Neural progenitor cell (in vitro differentiated cells): ENCODE results near the gene ITGB3. TPM values are rescaled to one million over a fixed set of nuclear protein-coding genes. Genes with fewer than 3 reads are reported as not detected.

Experiments used
- DNase-seq: peaks from one replicate; pipeline ENCODE4 v3.0.0-alpha.2; 2016; ENCODE audit warnings: low spot score
- H2AFZ ChIP-seq: fragments of 200-600 bp; sonication (generic); replicated peaks from 2 replicates; pipeline ENCODE4 v1.6.1; 2016; ENCODE audit warnings: antibody characterized with exemption
- H3F3A ChIP-seq: fragments of 200-600 bp; sonication (generic); 2 replicates; pipeline ENCODE4 v1.6.1; 2016; ENCODE audit warnings: antibody characterized with exemption, low read depth
- H3K27ac ChIP-seq: fragments of 200-600 bp; sonication (generic); 2 replicates; pipeline ENCODE4 v1.5.1; 2016; ENCODE audit warnings: mild to moderate bottlenecking
- H3K27me3 ChIP-seq: fragments of 200-600 bp; sonication (generic); 2 replicates; pipeline ENCODE4 v1.6.1; 2016; ENCODE audit warnings: mild to moderate bottlenecking, moderate library complexity
- H3K36me3 ChIP-seq: fragments of 200-600 bp; sonication (generic); 2 replicates; pipeline ENCODE4 v1.5.1; 2016
- H3K4me1 ChIP-seq: fragments of 200-600 bp; sonication (generic); 2 replicates; pipeline ENCODE4 v1.6.1; 2016; ENCODE audit warnings: mixed run types
- H3K4me2 ChIP-seq: fragments of 200-600 bp; sonication (generic); 2 replicates; pipeline ENCODE4 v1.6.1; 2016
- H3K4me3 ChIP-seq: fragments of 200-600 bp; sonication (generic); 2 replicates; pipeline ENCODE4 v1.5.1; 2016
- H3K79me2 ChIP-seq: fragments of 200-600 bp; sonication (generic); 2 replicates; pipeline ENCODE4 v1.6.1; 2016; ENCODE audit warnings: low read depth
- H3K9ac ChIP-seq: fragments of 200-600 bp; sonication (generic); 2 replicates; pipeline ENCODE4 v1.6.1; 2016
- H3K9me3 ChIP-seq: fragments of 200-600 bp; sonication (generic); 2 replicates; pipeline ENCODE4 v1.5.1; 2016; ENCODE audit warnings: low read depth
- H4K20me1 ChIP-seq: fragments of 200-600 bp; sonication (generic); 2 replicates; pipeline ENCODE4 v1.6.1; 2016; ENCODE audit warnings: low read depth
- H3K27ac Mint-ChIP-seq: 3 replicates; pipeline ENCODE4 v1.8.0; 2021; ENCODE audit warnings: mixed read lengths
- H3K27me3 Mint-ChIP-seq: 2 replicates; pipeline ENCODE4 v1.8.0; 2022; ENCODE audit warnings: low read depth, mild to moderate bottlenecking, inconsistent platforms, moderate library complexity, mixed read lengths; ENCODE audit not compliant: insufficient read depth
- H3K36me3 Mint-ChIP-seq: 3 replicates; pipeline ENCODE4 v1.8.0; 2021; ENCODE audit warnings: mixed read lengths
- H3K4me1 Mint-ChIP-seq: 3 replicates; pipeline ENCODE4 v1.8.0; 2021; ENCODE audit warnings: mixed read lengths
- H3K4me3 Mint-ChIP-seq: 3 replicates; pipeline ENCODE4 v1.8.0; 2021; ENCODE audit warnings: mild to moderate bottlenecking, moderate library complexity, mixed read lengths
- H3K9me3 Mint-ChIP-seq: 3 replicates; pipeline ENCODE4 v1.8.0; 2020; ENCODE audit warnings: mixed read lengths
- EZH2 ChIP-seq: fragments of 200-600 bp; sonication (generic); IDR thresholded peaks from 2 replicates; pipeline ENCODE4 v1.6.1; 2017; ENCODE audit warnings: antibody characterized with exemption, mild to moderate bottlenecking, moderate library complexity
- EZH2phosphoT487 ChIP-seq: fragments of 200-600 bp; sonication (generic); IDR thresholded peaks from 2 replicates; pipeline ENCODE4 v1.6.1; 2017; ENCODE audit warnings: antibody characterized with exemption
- total RNA-seq: library from RNA; depleted of rRNA; stranded (reverse); fragments of >200 nt; gene quantifications from 2 replicates; pipeline ENCODE4 v1.2.3, GENCODE V29; 2015; ENCODE audit warnings: low replicate concordance
- TF ChIP-seq, protein P1 (sequence below): fragments of 200-600 bp; sonication (generic); IDR thresholded peaks from 2 replicates; pipeline ENCODE4 v1.5.1; 2017; ENCODE audit warnings: antibody characterized with exemption, mild to moderate bottlenecking

Gene ITGB3
- total RNA-seq, 1 donor from 2014 or later: 0.47 TPM

GRCh38 chr17:47286198-47286914, 32.7 kb downstream of the ITGB3 start:
- TF ChIP-seq EZH2phosphoT487: no peak
- TF ChIP-seq EZH2: no peak
- Histone ChIP-seq H3K27me3 (no peaks in the 10 kb centered on the region), H3K27ac (no peak overlapping the region), H4K20me1 (no peaks in the 10 kb centered on the region), H3K4me3 (no peak overlapping the region), H3K79me2 (no peaks in the 10 kb centered on the region), H3K36me3 (no peaks in the 10 kb centered on the region), H3K4me1 (no peaks in the 10 kb centered on the region), H3F3A (no peaks in the 10 kb centered on the region), H3K9me3 (no peaks in the 10 kb centered on the region), H2AFZ (no peak overlapping the region), H3K9ac (no peak overlapping the region), H3K4me2 (no peak overlapping the region)
- no peak for DNase-seq
- peaks cover 1% of the 10 kb centered on the region for H3K4me1 Mint-ChIP-seq
- H3K27ac Mint-ChIP-seq: no peak overlapping the region
- H3K36me3 Mint-ChIP-seq: no peaks in the 10 kb centered on the region
- H3K4me3 Mint-ChIP-seq: no peak overlapping the region
- H3K9me3 Mint-ChIP-seq: no peaks in the 10 kb centered on the region
- H3K27me3 Mint-ChIP-seq: peaks cover 7% of the 10 kb centered on the region

DNA sequence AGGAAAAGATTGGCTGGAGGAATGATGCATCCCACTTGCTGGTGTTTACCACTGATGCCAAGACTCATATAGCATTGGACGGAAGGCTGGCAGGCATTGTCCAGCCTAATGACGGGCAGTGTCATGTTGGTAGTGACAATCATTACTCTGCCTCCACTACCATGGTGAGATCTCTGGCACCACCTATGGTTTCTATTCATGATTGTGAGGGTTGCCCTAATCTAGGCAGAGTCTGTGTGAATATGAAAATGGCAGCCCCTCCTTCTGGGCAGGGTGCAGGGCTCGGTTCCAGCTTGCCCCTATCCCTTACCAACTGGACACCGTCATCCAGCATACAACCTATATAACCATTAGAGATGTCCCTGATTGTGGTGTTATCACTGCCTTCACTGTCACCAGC, 33.4 kb downstream of the ITGB3 start:
- no peaks in the 10 kb centered on the region for H3K4me1 Mint-ChIP-seq

DNA sequence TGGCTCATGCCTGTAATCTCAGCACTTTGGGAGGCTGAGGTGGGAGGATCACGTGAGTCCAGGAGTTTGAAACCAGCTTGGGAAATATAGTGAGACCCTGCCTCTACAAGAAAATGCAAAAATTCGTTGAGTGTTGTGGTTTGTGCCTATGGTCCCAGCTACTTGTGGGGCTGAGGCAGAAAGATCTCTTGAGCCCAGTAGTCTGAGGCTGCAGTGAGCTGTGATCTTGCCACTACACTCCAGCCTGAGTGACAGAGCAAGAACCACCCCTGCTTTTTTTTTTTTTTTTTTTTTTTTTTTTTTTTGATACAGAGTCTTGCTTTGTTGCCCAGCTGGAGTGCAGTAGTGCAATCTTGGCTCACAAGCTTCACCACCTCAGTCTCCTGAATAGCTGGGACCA, 34.0 kb downstream of the ITGB3 start:
- Histone ChIP-seq H3K27ac (no peak overlapping the region), H3K4me3 (no peak overlapping the region), H3K27me3 (no peaks in the 10 kb centered on the region), H3K9me3 (no peaks in the 10 kb centered on the region), H2AFZ (no peak overlapping the region), H3K4me1 (no peaks in the 10 kb centered on the region), H3F3A (no peaks in the 10 kb centered on the region), H3K4me2 (no peak overlapping the region), H4K20me1 (no peaks in the 10 kb centered on the region), H3K9ac (no peak overlapping the region), H3K79me2 (no peaks in the 10 kb centered on the region), H3K36me3 (no peaks in the 10 kb centered on the region)
- Mint-ChIP-seq H3K27me3 (peaks cover 5% of the 10 kb centered on the region), H3K4me3 (no peak overlapping the region), H3K27ac (no peak overlapping the region), H3K4me1 (no peaks in the 10 kb centered on the region), H3K36me3 (no peaks in the 10 kb centered on the region), H3K9me3 (no peaks in the 10 kb centered on the region)
- DNase-seq: no peak
- TF ChIP-seq EZH2phosphoT487: no peak
- TF ChIP-seq EZH2: no peak
- TF ChIP-seq, protein P1, sequence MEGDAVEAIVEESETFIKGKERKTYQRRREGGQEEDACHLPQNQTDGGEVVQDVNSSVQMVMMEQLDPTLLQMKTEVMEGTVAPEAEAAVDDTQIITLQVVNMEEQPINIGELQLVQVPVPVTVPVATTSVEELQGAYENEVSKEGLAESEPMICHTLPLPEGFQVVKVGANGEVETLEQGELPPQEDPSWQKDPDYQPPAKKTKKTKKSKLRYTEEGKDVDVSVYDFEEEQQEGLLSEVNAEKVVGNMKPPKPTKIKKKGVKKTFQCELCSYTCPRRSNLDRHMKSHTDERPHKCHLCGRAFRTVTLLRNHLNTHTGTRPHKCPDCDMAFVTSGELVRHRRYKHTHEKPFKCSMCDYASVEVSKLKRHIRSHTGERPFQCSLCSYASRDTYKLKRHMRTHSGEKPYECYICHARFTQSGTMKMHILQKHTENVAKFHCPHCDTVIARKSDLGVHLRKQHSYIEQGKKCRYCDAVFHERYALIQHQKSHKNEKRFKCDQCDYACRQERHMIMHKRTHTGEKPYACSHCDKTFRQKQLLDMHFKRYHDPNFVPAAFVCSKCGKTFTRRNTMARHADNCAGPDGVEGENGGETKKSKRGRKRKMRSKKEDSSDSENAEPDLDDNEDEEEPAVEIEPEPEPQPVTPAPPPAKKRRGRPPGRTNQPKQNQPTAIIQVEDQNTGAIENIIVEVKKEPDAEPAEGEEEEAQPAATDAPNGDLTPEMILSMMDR: no peak

More for the DNA sequence above, 33.4 kb downstream of the ITGB3 start:
- Mint-ChIP-seq H3K27me3 (peaks cover 5% of the 10 kb centered on the region), H3K27ac (no peak overlapping the region), H3K4me3 (no peak overlapping the region), H3K9me3 (no peaks in the 10 kb centered on the region), H3K36me3 (no peaks in the 10 kb centered on the region)
- H3K4me2 ChIP-seq: no peak overlapping the region
- no peak overlapping the region for H3K27ac ChIP-seq
- H3K9me3 ChIP-seq: no peaks in the 10 kb centered on the region
- TF ChIP-seq EZH2 (no peak), EZH2phosphoT487 (no peak)
- TF ChIP-seq, protein P1: no peak
- no peaks in the 10 kb centered on the region for H3F3A ChIP-seq
- no peaks in the 10 kb centered on the region for H3K27me3 ChIP-seq
- H2AFZ ChIP-seq: no peak overlapping the region
- no peak overlapping the region for H3K9ac ChIP-seq
- H4K20me1 ChIP-seq: no peaks in the 10 kb centered on the region
- H3K36me3 ChIP-seq: no peaks in the 10 kb centered on the region
- no peaks in the 10 kb centered on the region for H3K4me1 ChIP-seq
- no peaks in the 10 kb centered on the region for H3K79me2 ChIP-seq
- H3K4me3 ChIP-seq: no peak overlapping the region
- no peak for DNase-seq

- no peak overlapping the region for H3K4me3 ChIP-seq
- no peaks in the 10 kb centered on the region for H3K4me1 ChIP-seq
- no peaks in the 10 kb centered on the region for H4K20me1 ChIP-seq
- peaks cover 5% of the 10 kb centered on the region for H3K27me3 Mint-ChIP-seq
- peak overlapping the region; percentile 13 for H3K27ac Mint-ChIP-seq
- no peak overlapping the region for H3K4me2 ChIP-seq
- H3K27me3 ChIP-seq: no peaks in the 10 kb centered on the region
- H3K4me3 Mint-ChIP-seq: no peak overlapping the region
- H3K9me3 ChIP-seq: no peaks in the 10 kb centered on the region
- H3K79me2 ChIP-seq: no peaks in the 10 kb centered on the region
- H3K36me3 ChIP-seq: no peaks in the 10 kb centered on the region
- no peak for DNase-seq
- no peak overlapping the region for H2AFZ ChIP-seq
- no peaks in the 10 kb centered on the region for H3K4me1 Mint-ChIP-seq
- H3F3A ChIP-seq: no peaks in the 10 kb centered on the region
- no peak overlapping the region for H3K9ac ChIP-seq
- no peaks in the 10 kb centered on the region for H3K36me3 Mint-ChIP-seq
- no peaks in the 10 kb centered on the region for H3K9me3 Mint-ChIP-seq
- no peak for TF ChIP-seq EZH2phosphoT487
- no peak for TF ChIP-seq EZH2
- TF ChIP-seq, protein P1: no peak
- H3K27ac ChIP-seq: no peak overlapping the region
Measured at GRCh38 chr17:47288531-47289116, 35.0 kb downstream of the ITGB3 start.
